CD4-positive, alpha-beta T cell (primary cell): Measurements from ENCODE around the gene ARNT2. TPM values are rescaled to one million over a fixed set of nuclear protein-coding genes. Genes with fewer than 3 reads are reported as not detected.

ENCODE experiments used
- ATAC-seq: fragments of 200-7000 bp; cut with Tn5 transposase; one replicate; pipeline ENCODE4 v1.10.0; 2022; ENCODE audit warnings: mild to moderate bottlenecking; ENCODE audit not compliant: poor library complexity
- CTCF ChIA-PET: fragments of 350-600 bp; sonication (Branson Sonifier 250); formaldehyde crosslinking; loops from one replicate; lab custom pipeline; 2021; ENCODE audit warnings: antibody characterized with exemption, inconsistent platforms; lab: Charles Lee
- POLR2A ChIA-PET: fragments of 350-600 bp; sonication (Branson Sonifier 250); formaldehyde crosslinking; loops from one replicate; lab custom pipeline; 2021; ENCODE audit warnings: antibody characterized with exemption, inconsistent platforms; lab: Charles Lee
- DNase-seq, 14 experiments: peaks; one replicate each; pipeline ENCODE4 v3.0.0-alpha.2; 2013 to 2020; ENCODE audit warnings: mixed read lengths in 2 of 14
- H3K27ac ChIP-seq, 2 donors: one replicate each; pipeline versions ENCODE4 v1.5.1 to v1.7.0; 2013; ENCODE audit warnings: low read length in 2 of 2, low read depth in 1 of 2, mild to moderate bottlenecking in 1 of 2
- H3K27me3 ChIP-seq, 2 experiments: 1 replicate in 1 of 2; 2 replicates in 1 of 2; pipeline versions ENCODE4 v1.6.1 to v1.7.0; 2013; ENCODE audit warnings: low read length in 2 of 2, control low read depth in 1 of 2, mild to moderate bottlenecking in 1 of 2, moderate library complexity in 1 of 2; ENCODE audit not compliant: insufficient read depth in 2 of 2, control insufficient read depth in 1 of 2
- H3K36me3 ChIP-seq: one replicate; pipeline ENCODE4 v1.6.1; 2013; ENCODE audit warnings: low read length, control low read depth; ENCODE audit not compliant: insufficient read depth
- H3K4me1 ChIP-seq: one replicate; pipeline ENCODE4 v1.6.1; 2013; ENCODE audit warnings: low read length, control low read depth; ENCODE audit not compliant: insufficient read depth
- H3K4me3 ChIP-seq: one replicate; pipeline ENCODE4 v1.5.1; 2013; ENCODE audit warnings: mild to moderate bottlenecking, low read length, moderate library complexity
- H3K9me3 ChIP-seq, 2 experiments: 1 replicate in 1 of 2; 2 replicates in 1 of 2; pipeline versions ENCODE4 v1.6.1 to v1.7.0; 2013; ENCODE audit warnings: low read length in 2 of 2, mild to moderate bottlenecking in 2 of 2, control low read depth in 1 of 2, moderate library complexity in 1 of 2; ENCODE audit not compliant: control insufficient read depth in 1 of 2, insufficient read depth in 1 of 2
- H3K27ac Mint-ChIP-seq: one replicate; pipeline ENCODE4 v1.8.0; 2020; ENCODE audit warnings: mixed read lengths
- H3K27me3 Mint-ChIP-seq: one replicate; pipeline ENCODE4 v1.8.0; 2021; ENCODE audit warnings: mixed read lengths
- H3K36me3 Mint-ChIP-seq: one replicate; pipeline ENCODE4 v1.8.0; 2021; ENCODE audit warnings: low read depth, mixed read lengths
- H3K4me1 Mint-ChIP-seq: one replicate; pipeline ENCODE4 v1.8.0; 2021; ENCODE audit warnings: low read depth, mixed read lengths
- H3K4me3 Mint-ChIP-seq: one replicate; pipeline ENCODE4 v1.8.0; 2020; ENCODE audit warnings: mild to moderate bottlenecking, mixed read lengths
- H3K9me3 Mint-ChIP-seq: one replicate; pipeline ENCODE4 v1.8.0; 2020; ENCODE audit warnings: mixed read lengths
- intact Hi-C, 2 experiments: fragments of 100-400 bp; cut with DNase I in 1 of 2; cut with micrococcal nuclease in 1 of 2; formaldehyde crosslinking; loops; one replicate each; pipeline versions ENCODE4 v1.15.1 to v1.9.0; 2023 to 2025; cut with DNase I, micrococcal nuclease
- total RNA-seq, 174 experiments: library from RNA in 2 of 174; stranded (reverse) in 2 of 174; gene quantifications; one replicate each; pipeline ENCODE4 v1.2.3 and lab custom pipeline; 2021 to 2026
- TF ChIP-seq, protein P1 (sequence below): fragments of 200-600 bp; IDR thresholded peaks from one replicate; pipeline ENCODE4 v1.8.0; 2022; ENCODE audit warnings: antibody characterized with exemption, mild to moderate bottlenecking

Gene ARNT2
- total RNA-seq, 2 experiments from 2014 or later, result not detected

- Histone ChIP-seq H3K4me3 (no peak overlapping the region), H3K36me3 (no peaks in the 10 kb centered on the region), H3K27me3 (peaks cover 0 to 3% of the 10 kb centered on the region in 2 experiments), H3K27ac (no peak overlapping the region), H3K4me1 (no peaks in the 10 kb centered on the region), H3K9me3 (peaks cover 0 to 7% of the 10 kb centered on the region in 2 experiments)
- ATAC-seq, result no peak
- H3K36me3 Mint-ChIP-seq, result no peaks in the 10 kb centered on the region
- peaks cover 14% of the 10 kb centered on the region for H3K27me3 Mint-ChIP-seq
- DNase-seq, result no peak
- H3K4me3 Mint-ChIP-seq, result no peak overlapping the region
- ChIA-PET CTCF (no interaction called here), POLR2A (no interaction called here)
- intact Hi-C loops, result no loop called here
- no peak overlapping the region for H3K27ac Mint-ChIP-seq
- no peaks in the 10 kb centered on the region for H3K4me1 Mint-ChIP-seq
- H3K9me3 Mint-ChIP-seq, result no peaks in the 10 kb centered on the region
- TF ChIP-seq, protein P1, sequence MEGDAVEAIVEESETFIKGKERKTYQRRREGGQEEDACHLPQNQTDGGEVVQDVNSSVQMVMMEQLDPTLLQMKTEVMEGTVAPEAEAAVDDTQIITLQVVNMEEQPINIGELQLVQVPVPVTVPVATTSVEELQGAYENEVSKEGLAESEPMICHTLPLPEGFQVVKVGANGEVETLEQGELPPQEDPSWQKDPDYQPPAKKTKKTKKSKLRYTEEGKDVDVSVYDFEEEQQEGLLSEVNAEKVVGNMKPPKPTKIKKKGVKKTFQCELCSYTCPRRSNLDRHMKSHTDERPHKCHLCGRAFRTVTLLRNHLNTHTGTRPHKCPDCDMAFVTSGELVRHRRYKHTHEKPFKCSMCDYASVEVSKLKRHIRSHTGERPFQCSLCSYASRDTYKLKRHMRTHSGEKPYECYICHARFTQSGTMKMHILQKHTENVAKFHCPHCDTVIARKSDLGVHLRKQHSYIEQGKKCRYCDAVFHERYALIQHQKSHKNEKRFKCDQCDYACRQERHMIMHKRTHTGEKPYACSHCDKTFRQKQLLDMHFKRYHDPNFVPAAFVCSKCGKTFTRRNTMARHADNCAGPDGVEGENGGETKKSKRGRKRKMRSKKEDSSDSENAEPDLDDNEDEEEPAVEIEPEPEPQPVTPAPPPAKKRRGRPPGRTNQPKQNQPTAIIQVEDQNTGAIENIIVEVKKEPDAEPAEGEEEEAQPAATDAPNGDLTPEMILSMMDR, result no peak
These were observed 222.5 kb downstream of the ARNT2 start for GRCh38 chr15:80626643-80627120.

- Mint-ChIP-seq H3K36me3 (no peaks in the 10 kb centered on the region), H3K27me3 (peaks cover 10% of the 10 kb centered on the region), H3K4me3 (no peak overlapping the region), H3K4me1 (no peaks in the 10 kb centered on the region), H3K27ac (no peak overlapping the region), H3K9me3 (no peaks in the 10 kb centered on the region)
- H3K27me3 ChIP-seq, result peaks cover 0 to 3% of the 10 kb centered on the region in 2 experiments
- H3K36me3 ChIP-seq, result no peaks in the 10 kb centered on the region
- DNase-seq, result no peak
- TF ChIP-seq, protein P1, result no peak
- POLR2A ChIA-PET, result no interaction called here
- no peak overlapping the region for H3K4me3 ChIP-seq
- no peak overlapping the region for H3K27ac ChIP-seq
- CTCF ChIA-PET, result no interaction called here
- no peaks in the 10 kb centered on the region for H3K9me3 ChIP-seq
- no peak for ATAC-seq
- no peaks in the 10 kb centered on the region for H3K4me1 ChIP-seq
- intact Hi-C loops, result no loop called here
These were observed 225.2 kb downstream of the ARNT2 start for GRCh38 chr15:80629355-80629754.

DNA sequence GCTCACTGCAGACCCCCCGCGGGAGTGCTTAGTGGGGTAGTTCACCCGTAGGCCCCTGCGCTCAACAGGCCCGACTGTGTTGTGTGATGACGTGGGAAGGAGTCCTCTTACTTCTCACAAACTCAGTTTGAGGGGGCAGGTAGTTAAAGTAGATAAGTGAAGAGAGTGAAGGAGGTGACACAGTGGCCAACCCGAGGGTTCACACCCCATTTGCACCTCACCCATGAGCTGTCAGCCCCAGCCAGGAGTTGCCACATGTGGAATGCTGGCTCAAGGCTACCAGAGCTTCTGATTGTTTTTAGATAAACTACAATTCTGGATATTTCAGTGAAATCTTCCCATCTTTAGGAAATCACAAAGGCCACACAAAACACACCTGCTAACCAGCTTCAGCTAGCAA lies 226.8 kb downstream of the ARNT2 start:
- Histone ChIP-seq H3K36me3 (no peaks in the 10 kb centered on the region), H3K4me3 (no peak overlapping the region), H3K4me1 (no peaks in the 10 kb centered on the region), H3K9me3 (no peaks in the 10 kb centered on the region), H3K27me3 (peaks cover 0 to 3% of the 10 kb centered on the region in 2 experiments), H3K27ac (no peak overlapping the region)
- intact Hi-C loops, result no loop called here
- H3K4me1 Mint-ChIP-seq, result no peaks in the 10 kb centered on the region
- ChIA-PET POLR2A (no interaction called here), CTCF (no interaction called here)
- peaks cover 10% of the 10 kb centered on the region for H3K27me3 Mint-ChIP-seq
- H3K4me3 Mint-ChIP-seq, result no peak overlapping the region
- H3K9me3 Mint-ChIP-seq, result no peaks in the 10 kb centered on the region
- ATAC-seq, result no peak
- DNase-seq, result no peak
- H3K36me3 Mint-ChIP-seq, result no peaks in the 10 kb centered on the region
- no peak overlapping the region for H3K27ac Mint-ChIP-seq
- TF ChIP-seq, protein P1, result no peak
